HG03045 (cell line): ENCODE results near the gene CMTM5.
"Not testable (repeated sequence)": the region's sequence is repeated elsewhere in the genome, so short reads cannot be mapped to it uniquely, and the experiment has no call there.

Experiments used
- ATAC-seq: cut with Tn5 transposase; IDR thresholded peaks from one replicate; pipeline ENCODE4 v1.9.1; 2021; ENCODE audit warnings: mild to moderate bottlenecking, moderate library complexity; ENCODE audit not compliant: unreplicated experiment

Gene CMTM5

GRCh38 chr14:23411563-23412525, 35.0 kb downstream of the CMTM5 start:
- ATAC-seq, result no peak

- no peak for ATAC-seq
These were observed 36.8 kb downstream of the CMTM5 start for GRCh38 chr14:23413681-23414080.

GRCh38 chr14:23414254-23414653, 37.4 kb downstream of the CMTM5 start:
- ATAC-seq, result no peak

- no peak for ATAC-seq
These were observed 38.3 kb downstream of the CMTM5 start for GRCh38 chr14:23414906-23415820.

- no peak for ATAC-seq
These were observed 39.3 kb downstream of the CMTM5 start for GRCh38 chr14:23415821-23416778.

GRCh38 chr14:23416801-23417200, 40.0 kb downstream of the CMTM5 start:
- no peak for ATAC-seq

- not testable (repeated sequence) for ATAC-seq
These were observed 40.4 kb downstream of the CMTM5 start for GRCh38 chr14:23417269-23417668.

- no peak for ATAC-seq
These were observed 41.2 kb downstream of the CMTM5 start for GRCh38 chr14:23418021-23418420.

GRCh38 chr14:23419646-23420045, 42.8 kb downstream of the CMTM5 start:
- not testable (repeated sequence) for ATAC-seq

GRCh38 chr14:23421594-23421993, 44.7 kb downstream of the CMTM5 start:
- ATAC-seq, result no peak

GRCh38 chr14:23423657-23424056, 46.8 kb downstream of the CMTM5 start:
- no peak for ATAC-seq

GRCh38 chr14:23425169-23425568, 48.3 kb downstream of the CMTM5 start:
- ATAC-seq, result no peak

GRCh38 chr14:23425798-23426197, 49.0 kb downstream of the CMTM5 start:
- not testable (repeated sequence) for ATAC-seq

- ATAC-seq, result no peak
These were observed 52.0 kb downstream of the CMTM5 start for GRCh38 chr14:23428686-23429495.
